Mesenchymal stem cell (in vitro differentiated cells and primary cell): Measurements from ENCODE around the gene POT1.

Source experiments
- DNase-seq: peaks from one replicate; pipeline ENCODE4 v3.0.0-alpha.2; 2013
- H2AFZ ChIP-seq: one replicate; pipeline ENCODE4 v1.6.1; 2013; ENCODE audit warnings: low read depth, mild to moderate bottlenecking, control low read depth, inconsistent platforms, low read length, moderate library complexity
- H2AK5ac ChIP-seq: 2 replicates; pipeline ENCODE4 v1.6.1; 2013; ENCODE audit warnings: low read length, moderate library complexity, mild to moderate bottlenecking, inconsistent platforms; ENCODE audit not compliant: severe bottlenecking
- H2BK120ac ChIP-seq: one replicate; pipeline ENCODE4 v1.6.1; 2013; ENCODE audit warnings: low read depth, mild to moderate bottlenecking, inconsistent platforms, low read length, moderate library complexity
- H2BK12ac ChIP-seq, 2 experiments: one replicate each; pipeline ENCODE4 v1.6.1; 2013; ENCODE audit warnings: inconsistent platforms in 2 of 2, low read length in 2 of 2, mild to moderate bottlenecking in 2 of 2, moderate library complexity in 2 of 2, control low read depth in 1 of 2
- H2BK15ac ChIP-seq: one replicate; pipeline ENCODE4 v1.6.1; 2013; ENCODE audit warnings: mild to moderate bottlenecking, low read depth, inconsistent platforms; ENCODE audit not compliant: poor library complexity, severe bottlenecking
- H2BK5ac ChIP-seq: 2 replicates; pipeline ENCODE4 v1.6.1; 2013; ENCODE audit warnings: low read depth, mild to moderate bottlenecking, low read length, control low read depth, inconsistent platforms; ENCODE audit not compliant: poor library complexity, severe bottlenecking
- H3K14ac ChIP-seq, 2 experiments: one replicate each; pipeline ENCODE4 v1.6.1; 2013; ENCODE audit warnings: inconsistent platforms in 2 of 2, low read length in 2 of 2, control low read depth in 1 of 2, mild to moderate bottlenecking in 1 of 2, moderate library complexity in 1 of 2
- H3K18ac ChIP-seq, 2 experiments: one replicate each; pipeline ENCODE4 v1.6.1; 2013; ENCODE audit warnings: inconsistent platforms in 2 of 2, low read length in 2 of 2, control low read depth in 1 of 2, low read depth in 1 of 2, mild to moderate bottlenecking in 1 of 2
- H3K23ac ChIP-seq, 2 experiments: one replicate each; pipeline ENCODE4 v1.6.1; 2013; ENCODE audit warnings: inconsistent platforms in 2 of 2, low read length in 2 of 2, mild to moderate bottlenecking in 2 of 2, moderate library complexity in 2 of 2, control low read depth in 1 of 2
- H3K27ac ChIP-seq: 2 replicates; pipeline ENCODE4 v1.5.1; 2013; ENCODE audit warnings: mild to moderate bottlenecking, moderate library complexity, low read length, control low read depth, inconsistent platforms; ENCODE audit not compliant: poor library complexity, severe bottlenecking
- H3K27me3 ChIP-seq, 2 experiments: 2 replicates each; pipeline versions ENCODE4 v1.6.1 to v1.7.0; 2013; ENCODE audit warnings: low read length in 2 of 2, mild to moderate bottlenecking in 2 of 2, moderate library complexity in 2 of 2, control low read depth in 1 of 2, inconsistent platforms in 1 of 2; ENCODE audit not compliant: control insufficient read depth in 1 of 2, insufficient read depth in 1 of 2
- H3K36me3 ChIP-seq, 2 experiments: 2 replicates each; pipeline versions ENCODE4 v1.6.1 to v1.7.0; 2013; ENCODE audit warnings: low read length in 2 of 2, control low read depth in 1 of 2, inconsistent platforms in 1 of 2, low read depth in 1 of 2, mild to moderate bottlenecking in 1 of 2; ENCODE audit not compliant: insufficient read depth in 2 of 2, control insufficient read depth in 1 of 2
- H3K4ac ChIP-seq, 2 experiments: one replicate each; pipeline ENCODE4 v1.6.1; 2013; ENCODE audit warnings: inconsistent platforms in 2 of 2, low read length in 2 of 2, mild to moderate bottlenecking in 2 of 2, moderate library complexity in 2 of 2, control low read depth in 1 of 2, low read depth in 1 of 2
- H3K4me1 ChIP-seq: 2 replicates; pipeline ENCODE4 v1.6.1; 2013; ENCODE audit warnings: low read depth, low read length, control low read depth; ENCODE audit not compliant: control insufficient read depth, insufficient read depth
- H3K4me2 ChIP-seq: 2 replicates; pipeline ENCODE4 v1.6.1; 2013; ENCODE audit warnings: low read length, mild to moderate bottlenecking, inconsistent platforms; ENCODE audit not compliant: poor library complexity, severe bottlenecking
- H3K4me3 ChIP-seq, 2 experiments: 2 replicates each; pipeline versions ENCODE4 v1.5.1 to v1.7.0; 2013; ENCODE audit warnings: low read length in 2 of 2, mild to moderate bottlenecking in 2 of 2, control low read depth in 1 of 2, low read depth in 1 of 2; ENCODE audit not compliant: insufficient read depth in 1 of 2
- H3K79me1 ChIP-seq: replicated peaks from 2 replicates; pipeline ENCODE4 v1.6.1; 2013; ENCODE audit warnings: mild to moderate bottlenecking, control low read depth, low read length, inconsistent platforms; ENCODE audit not compliant: poor library complexity, severe bottlenecking
- H3K9ac ChIP-seq: 2 replicates; pipeline ENCODE4 v1.7.0; 2013; ENCODE audit warnings: mild to moderate bottlenecking, low read length, moderate library complexity
- H3K9me3 ChIP-seq: 2 replicates; pipeline ENCODE4 v1.7.0; 2013; ENCODE audit warnings: mild to moderate bottlenecking, low read length; ENCODE audit not compliant: control insufficient read depth
- H4K8ac ChIP-seq: one replicate; pipeline ENCODE4 v1.6.1; 2013; ENCODE audit warnings: inconsistent platforms, mild to moderate bottlenecking, low read length, moderate library complexity
- H4K91ac ChIP-seq: one replicate; pipeline ENCODE4 v1.6.1; 2013; ENCODE audit warnings: mild to moderate bottlenecking, low read length, inconsistent platforms
- WGBS: methylation state at CpG from one replicate; pipeline ENCODE4 v1.1.7; 2013; ENCODE audit warnings: mixed read lengths; 5-methylcytosine and 5-hydroxymethylcytosine counted together

POT1 gene

DNA sequence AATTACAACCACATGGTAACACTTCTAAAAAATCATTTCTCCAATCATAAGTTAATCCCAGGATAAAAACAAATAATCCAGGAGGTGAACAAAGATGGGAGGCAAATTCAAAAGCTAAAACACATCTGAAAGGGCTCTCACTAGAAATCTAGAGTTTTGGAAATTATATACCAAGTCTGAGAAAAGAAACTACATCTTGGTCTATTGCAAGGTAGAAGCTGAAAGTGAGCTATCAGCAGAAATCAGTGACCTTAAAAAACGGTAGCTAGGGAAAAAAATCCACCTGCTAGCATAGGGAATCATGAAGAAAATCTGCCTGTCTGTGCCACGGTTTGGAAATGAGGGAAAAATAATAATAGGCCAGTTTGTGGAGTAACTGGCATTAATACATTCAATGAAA lies 50.5 kb downstream of the POT1 start:
- Histone ChIP-seq H3K9me3 (no peaks in the 10 kb centered on the region), H3K36me3 (no peaks in the 10 kb centered on the region), H4K91ac (no peak overlapping the region), H3K23ac (no peak overlapping the region), H4K8ac (no peak overlapping the region), H3K4me1 (no peaks in the 10 kb centered on the region), H3K4me2 (no peak overlapping the region), H3K14ac (no peak overlapping the region), H3K79me1 (no peaks in the 10 kb centered on the region), H2BK5ac (no peak overlapping the region), H2BK12ac (no peak overlapping the region), H3K4ac (no peak overlapping the region), H2AK5ac (no peak overlapping the region), H3K4me3 (no peak overlapping the region), H3K18ac (no peak overlapping the region), H2BK15ac (no peak overlapping the region), H3K27ac (no peak overlapping the region), H2AFZ (no peak overlapping the region), H3K9ac (no peak overlapping the region), H3K27me3 (no peaks in the 10 kb centered on the region), H2BK120ac (no peak overlapping the region)
- no peak for DNase-seq
- 98% methylated on average over 2 of the region's 2 CpGs for WGBS

DNA sequence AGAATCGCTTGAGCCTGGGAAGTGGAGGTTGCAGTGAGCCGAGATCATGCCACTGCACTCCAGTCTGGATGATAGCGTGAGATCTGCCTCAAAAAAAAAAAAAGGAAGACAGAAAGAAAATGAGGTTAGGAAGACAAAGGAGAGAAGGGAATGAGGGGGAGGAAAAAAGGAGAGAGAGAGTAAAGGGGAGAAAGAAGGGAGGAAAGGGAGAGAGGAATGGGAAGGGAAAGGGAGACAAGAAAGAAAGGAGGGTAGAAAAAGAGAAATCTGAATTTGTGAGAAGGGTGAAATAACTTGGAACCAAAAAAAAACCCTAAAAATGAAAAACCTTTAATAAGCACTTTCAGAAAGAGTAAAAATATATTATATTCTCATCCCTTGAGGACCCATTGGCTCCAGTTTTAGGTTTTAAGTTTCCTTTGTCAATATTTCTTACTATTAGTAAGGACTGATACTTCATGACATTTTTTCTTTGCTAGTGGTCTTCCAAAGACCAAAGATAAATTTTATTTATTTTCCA lies 54.9 kb downstream of the POT1 start:
- H3K4ac ChIP-seq: no peak overlapping the region
- H3K4me2 ChIP-seq: no peak overlapping the region
- no peak overlapping the region for H3K23ac ChIP-seq
- WGBS: 98% methylated on average over 3 of the region's 3 CpGs
- no peaks in the 10 kb centered on the region for H3K79me1 ChIP-seq
- no peaks in the 10 kb centered on the region for H3K4me1 ChIP-seq
- no peak for DNase-seq
- H2AFZ ChIP-seq: no peak overlapping the region
- no peak overlapping the region for H3K4me3 ChIP-seq
- H2BK5ac ChIP-seq: no peak overlapping the region
- no peak overlapping the region for H3K14ac ChIP-seq
- H3K27me3 ChIP-seq: no peaks in the 10 kb centered on the region
- H3K9ac ChIP-seq: no peak overlapping the region
- H3K27ac ChIP-seq: no peak overlapping the region
- no peak overlapping the region for H4K8ac ChIP-seq
- no peak overlapping the region for H2AK5ac ChIP-seq
- no peak overlapping the region for H4K91ac ChIP-seq
- H2BK120ac ChIP-seq: no peak overlapping the region
- H3K36me3 ChIP-seq: no peaks in the 10 kb centered on the region
- H2BK12ac ChIP-seq: no peak overlapping the region
- no peak overlapping the region for H2BK15ac ChIP-seq
- no peaks in the 10 kb centered on the region for H3K9me3 ChIP-seq
- no peak overlapping the region for H3K18ac ChIP-seq

DNA sequence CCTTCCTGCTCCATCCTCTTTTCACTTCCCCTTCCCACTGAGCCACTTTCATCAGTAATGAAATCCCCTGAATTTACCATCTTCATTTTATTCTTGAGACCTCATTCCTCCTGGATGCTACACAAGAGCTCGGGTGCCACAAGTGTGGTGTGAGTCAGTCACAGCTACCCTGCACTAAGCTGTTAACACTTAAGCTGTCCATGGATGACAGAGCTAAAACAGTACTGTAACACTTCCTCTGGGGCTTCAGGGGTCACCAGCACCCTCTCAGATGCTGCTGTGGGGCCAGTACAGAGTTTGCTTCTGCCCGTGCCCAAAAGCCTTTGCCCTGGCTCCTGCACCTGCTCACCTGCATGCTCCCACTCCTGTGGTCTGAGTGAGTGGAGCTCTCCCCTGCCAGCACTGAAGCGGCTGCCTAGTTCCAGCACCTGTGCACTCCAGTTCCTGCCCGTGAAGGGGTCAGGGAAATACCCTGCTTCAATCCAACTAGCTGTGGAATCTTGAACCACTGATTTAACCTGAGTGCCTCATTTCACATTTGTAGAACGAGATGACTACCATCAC lies 71.9 kb downstream of the POT1 start:
- Histone ChIP-seq H3K27me3 (no peaks in the 10 kb centered on the region), H4K8ac (no peak overlapping the region), H2AFZ (no peak overlapping the region), H3K4me3 (no peak overlapping the region), H2AK5ac (no peak overlapping the region), H3K4me1 (peaks cover 2% of the 10 kb centered on the region), H2BK5ac (no peak overlapping the region), H3K9ac (no peak overlapping the region), H3K36me3 (peaks cover 3 to 18% of the 10 kb centered on the region in 2 experiments), H2BK120ac (no peak overlapping the region), H3K23ac (no peak overlapping the region), H2BK15ac (no peak overlapping the region), H3K4me2 (no peak overlapping the region), H2BK12ac (no peak overlapping the region), H3K27ac (no peak overlapping the region), H3K4ac (no peak overlapping the region), H3K79me1 (no peaks in the 10 kb centered on the region), H3K9me3 (no peaks in the 10 kb centered on the region), H3K14ac (no peak overlapping the region), H4K91ac (no peak overlapping the region), H3K18ac (no peak overlapping the region)
- 85% methylated on average over 5 of the region's 5 CpGs for WGBS
- DNase-seq: no peak

DNA sequence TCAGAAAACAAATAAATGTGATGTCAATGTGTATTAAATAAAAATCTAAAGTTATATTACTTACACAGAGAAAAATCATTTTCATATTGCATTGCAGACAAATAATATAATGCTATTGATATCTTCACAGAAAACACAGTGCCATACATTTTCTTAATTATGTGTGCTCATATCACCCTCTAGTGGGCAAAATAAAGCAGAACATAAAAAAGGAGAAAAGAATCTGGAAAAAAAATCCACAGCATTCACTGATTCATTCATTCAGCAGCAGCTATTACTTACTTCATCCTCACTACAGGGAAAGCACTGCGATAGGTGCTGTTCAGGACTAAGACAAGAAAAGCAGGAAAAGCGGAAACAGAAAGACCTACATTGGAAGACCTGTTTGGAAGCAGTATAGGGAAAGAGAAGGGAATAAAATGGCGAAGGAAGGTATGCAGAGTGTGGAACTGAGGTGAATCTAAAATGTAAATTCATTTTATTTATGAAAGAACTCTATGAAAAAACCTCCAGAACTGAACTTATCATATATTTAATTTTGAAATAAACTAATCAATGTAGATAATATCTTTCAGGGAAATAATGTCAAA lies 73.2 kb downstream of the POT1 start:
- Histone ChIP-seq H3K27ac (no peak overlapping the region), H3K4me1 (peaks cover 2% of the 10 kb centered on the region), H3K14ac (no peak overlapping the region), H2AFZ (no peak overlapping the region), H3K9me3 (no peaks in the 10 kb centered on the region), H3K36me3 (peaks cover 3 to 15% of the 10 kb centered on the region in 2 experiments), H4K91ac (no peak overlapping the region), H3K4me2 (no peak overlapping the region), H2BK12ac (no peak overlapping the region), H3K9ac (no peak overlapping the region), H3K27me3 (no peaks in the 10 kb centered on the region), H4K8ac (no peak overlapping the region), H3K18ac (no peak overlapping the region), H2BK120ac (no peak overlapping the region), H2BK5ac (no peak overlapping the region), H3K4me3 (no peak overlapping the region), H3K79me1 (no peaks in the 10 kb centered on the region), H2BK15ac (no peak overlapping the region), H2AK5ac (no peak overlapping the region), H3K4ac (no peak overlapping the region), H3K23ac (no peak overlapping the region)
- peak; percentile 59 for DNase-seq
- 69% methylated on average over 3 of the region's 3 CpGs for WGBS
